ENCODE data around the gene SRPK2. TPM values are rescaled to one million over a fixed set of nuclear protein-coding genes. Genes with fewer than 3 reads are reported as not detected.
"Not testable (repeated sequence)": the region's sequence is repeated elsewhere in the genome, so short reads cannot be mapped to it uniquely, and the experiment has no call there.

Gene SRPK2
- total RNA-seq, 1 experiment from 2014 or later = 56.9 TPM

GRCh38 chr7:105267244-105267643, 121.5 kb downstream of the SRPK2 start:
- H3K36me3 ChIP-seq = no peaks in the 10 kb centered on the region
- H3K9me3 ChIP-seq = no peaks in the 10 kb centered on the region
- no peaks in the 10 kb centered on the region for H3K27me3 ChIP-seq
- H3K4me3 ChIP-seq = peak overlapping the region; percentile 43; the same call in 1 of the 2 replicates
- no peak for DNase-seq

- H3K4me3 ChIP-seq = no peak overlapping the region
- no peaks in the 10 kb centered on the region for H3K36me3 ChIP-seq
- peaks cover 2% of the 10 kb centered on the region; the same call in 1 of the 2 replicates for H3K9me3 ChIP-seq
- no peaks in the 10 kb centered on the region for H3K27me3 ChIP-seq
- DNase-seq = no peak
Observed at GRCh38 chr7:105264707-105265106, 124.0 kb downstream of the SRPK2 start.

GRCh38 chr7:105261689-105262088, 127.0 kb downstream of the SRPK2 start:
- no peak for DNase-seq
- Histone ChIP-seq H3K36me3 (no peaks in the 10 kb centered on the region), H3K9me3 (peaks cover 2% of the 10 kb centered on the region; the same call in 1 of the 2 replicates), H3K4me3 (no peak overlapping the region), H3K27me3 (no peaks in the 10 kb centered on the region)

DNA sequence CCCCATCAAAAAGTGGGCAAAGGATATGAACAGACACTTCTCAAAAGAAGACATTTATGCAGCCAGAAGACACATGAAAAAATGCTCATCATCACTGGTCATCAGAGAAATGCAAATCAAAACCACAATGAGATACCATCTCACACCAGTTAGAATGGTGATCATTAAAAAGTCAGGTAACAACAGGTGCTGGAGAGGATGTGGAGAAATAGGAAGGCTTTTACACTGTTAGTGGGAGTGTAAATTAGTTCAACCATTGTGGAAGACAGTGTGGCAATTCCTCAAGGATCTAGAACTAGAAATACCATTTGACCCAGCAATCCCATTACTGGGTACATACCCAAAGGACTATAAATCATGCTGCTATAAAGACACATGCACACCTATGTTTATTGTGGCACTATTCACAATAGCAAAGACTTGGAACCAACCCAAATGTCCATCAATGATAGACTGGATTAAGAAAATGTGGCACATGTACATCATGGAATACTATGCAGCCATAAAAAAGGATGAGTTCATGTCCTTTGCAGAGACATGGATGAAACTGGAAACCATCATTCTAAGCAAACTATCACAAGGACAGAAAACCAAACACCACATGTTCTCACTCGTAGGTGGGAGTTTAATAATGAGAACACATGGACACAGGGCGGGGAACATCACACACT, 128.4 kb downstream of the SRPK2 start:
- not testable (repeated sequence) for H3K4me3 ChIP-seq, H3K36me3 ChIP-seq, DNase-seq, H3K9me3 ChIP-seq, H3K27me3 ChIP-seq

DNA sequence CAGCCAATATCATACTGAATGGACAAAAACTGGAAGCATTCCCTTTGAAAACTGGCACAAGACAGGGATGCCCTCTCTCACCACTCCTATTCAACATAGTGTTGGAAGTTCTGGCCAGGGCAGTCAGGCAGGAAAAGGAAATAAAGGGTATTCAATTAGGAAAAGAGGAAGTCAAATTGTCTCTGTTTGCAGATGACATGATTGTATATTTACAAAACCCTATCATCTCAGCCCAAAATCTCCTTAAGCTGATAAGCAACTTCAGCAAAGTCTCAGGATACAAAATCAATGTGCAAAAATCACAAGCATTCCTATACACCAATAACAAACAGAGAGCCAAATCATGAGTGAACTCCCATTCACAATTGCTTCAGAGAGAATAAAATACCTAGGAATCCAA, 129.8 kb downstream of the SRPK2 start:
- H3K4me3 ChIP-seq, H3K36me3 ChIP-seq, DNase-seq, H3K9me3 ChIP-seq, H3K27me3 ChIP-seq: not testable (repeated sequence)

DNA sequence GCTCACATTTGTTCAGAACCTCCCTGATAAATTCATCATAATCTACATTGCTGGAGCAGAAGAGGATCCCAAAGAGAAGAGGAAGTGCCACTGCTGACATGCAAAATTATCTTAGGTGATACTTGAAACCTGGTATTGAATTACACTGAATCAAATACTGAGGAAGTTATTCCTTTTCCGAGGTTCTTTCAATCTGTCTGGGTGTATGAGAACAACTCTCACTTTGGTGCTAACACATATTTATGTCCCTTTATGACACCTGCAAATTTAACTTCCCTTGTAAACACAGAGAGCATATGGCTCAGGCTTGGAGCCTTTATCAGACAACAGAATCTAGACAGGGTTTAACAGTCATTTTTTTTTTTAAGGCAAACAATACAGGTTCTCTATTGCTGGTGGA, 131.4 kb downstream of the SRPK2 start:
- Histone ChIP-seq H3K36me3 (no peaks in the 10 kb centered on the region), H3K9me3 (peaks cover 2% of the 10 kb centered on the region; the same call in 1 of the 2 replicates), H3K27me3 (no peaks in the 10 kb centered on the region), H3K4me3 (no peak overlapping the region)
- no peak for DNase-seq

DNA sequence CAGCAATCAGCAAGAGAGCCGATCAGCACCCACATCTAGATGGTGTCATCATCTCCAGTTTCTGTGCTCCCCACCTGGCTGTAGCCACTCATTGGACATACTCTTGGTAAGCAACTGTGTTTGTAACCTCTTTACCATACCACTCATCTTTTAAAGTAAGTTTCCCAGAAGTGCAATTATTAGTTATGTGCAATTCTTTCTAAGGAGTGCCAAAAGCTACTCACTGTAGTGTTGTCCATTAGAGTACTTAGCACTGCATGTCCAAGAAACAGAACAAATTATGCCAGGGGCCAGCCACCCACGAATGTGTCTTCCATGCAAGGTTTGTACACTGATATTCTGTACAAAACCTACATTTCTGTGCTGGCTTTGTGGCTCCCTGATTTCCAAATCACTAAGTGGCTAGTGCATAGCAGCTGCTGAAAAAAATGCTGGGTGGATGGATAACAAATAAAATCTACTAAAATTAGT, 131.9 kb downstream of the SRPK2 start:
- no peaks in the 10 kb centered on the region for H3K27me3 ChIP-seq
- H3K4me3 ChIP-seq = no peak overlapping the region
- no peaks in the 10 kb centered on the region for H3K36me3 ChIP-seq
- peaks cover 2% of the 10 kb centered on the region; the same call in 1 of the 2 replicates for H3K9me3 ChIP-seq
- no peak for DNase-seq

DNA sequence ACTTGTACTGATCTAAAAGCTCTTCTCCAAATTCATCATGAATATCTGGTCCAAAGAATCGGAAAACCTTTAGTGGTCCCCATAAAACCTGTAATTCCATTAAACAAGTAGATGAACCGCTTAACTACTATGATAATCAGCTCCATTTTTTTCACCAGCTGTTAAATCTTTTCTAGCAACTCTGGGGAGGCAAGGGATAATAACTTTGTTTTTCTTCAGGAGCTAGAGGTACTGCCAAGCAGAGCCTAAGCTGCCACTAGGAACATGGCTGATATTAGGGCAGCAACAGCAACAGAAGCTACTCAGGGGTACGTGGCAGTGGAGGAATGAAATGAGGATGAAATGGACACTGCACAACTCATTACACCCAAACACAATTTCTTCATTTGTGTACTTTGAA, 138.0 kb downstream of the SRPK2 start:
- no peak overlapping the region for H3K4me3 ChIP-seq
- no peak for DNase-seq
- no peaks in the 10 kb centered on the region for H3K27me3 ChIP-seq
- H3K36me3 ChIP-seq = no peaks in the 10 kb centered on the region
- H3K9me3 ChIP-seq = no peaks in the 10 kb centered on the region

- no peak overlapping the region for H3K4me3 ChIP-seq
- no peaks in the 10 kb centered on the region for H3K9me3 ChIP-seq
- no peak for DNase-seq
- H3K27me3 ChIP-seq = no peaks in the 10 kb centered on the region
- H3K36me3 ChIP-seq = no peaks in the 10 kb centered on the region
Observed at GRCh38 chr7:105250239-105250638, 138.5 kb downstream of the SRPK2 start.

DNA sequence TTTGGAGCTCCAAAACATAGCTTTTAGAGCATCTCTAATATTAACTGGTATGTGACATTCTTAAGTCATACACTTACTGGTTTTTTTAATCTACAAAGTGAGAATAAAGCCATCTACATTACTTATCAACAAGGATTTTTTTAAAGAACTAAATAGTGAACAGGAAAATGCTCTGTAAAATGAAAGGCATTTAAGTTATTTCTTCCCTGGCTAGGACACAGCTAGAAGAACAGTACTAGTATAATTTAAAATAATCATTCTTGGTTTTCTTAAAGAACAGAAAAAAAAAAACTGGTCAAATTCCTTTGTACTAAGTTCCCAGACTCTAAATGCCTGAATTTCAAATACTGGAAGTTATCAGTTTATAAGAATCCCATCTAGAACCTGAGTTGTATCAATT, 139.5 kb downstream of the SRPK2 start:
- no peaks in the 10 kb centered on the region for H3K9me3 ChIP-seq

DNA sequence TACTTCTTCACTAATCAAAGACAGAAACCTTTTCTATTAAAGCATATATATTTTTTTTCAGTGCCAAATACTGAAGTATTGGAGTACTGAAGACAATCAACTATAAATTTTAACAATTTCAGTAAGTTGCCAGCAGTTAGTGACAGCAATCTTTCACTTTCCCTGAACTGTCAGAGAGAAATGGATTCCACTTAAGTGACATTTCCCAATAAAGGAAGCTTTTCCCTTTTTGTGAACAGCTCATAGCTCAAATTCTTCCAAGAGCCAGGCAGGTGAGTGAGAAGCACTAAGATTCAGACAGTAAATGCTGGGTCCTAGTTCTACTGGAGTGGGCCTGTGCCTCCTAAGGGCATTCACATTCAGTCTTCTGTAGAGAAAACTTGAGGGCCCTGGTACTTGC, 142.0 kb downstream of the SRPK2 start:
- DNase-seq = no peak
- H3K36me3 ChIP-seq = no peaks in the 10 kb centered on the region
- no peaks in the 10 kb centered on the region for H3K27me3 ChIP-seq
- H3K9me3 ChIP-seq = no peaks in the 10 kb centered on the region
- no peak overlapping the region for H3K4me3 ChIP-seq

More for the DNA sequence above, 139.5 kb downstream of the SRPK2 start:
- DNase-seq = no peak
- no peaks in the 10 kb centered on the region for H3K27me3 ChIP-seq
- H3K36me3 ChIP-seq = no peaks in the 10 kb centered on the region
- H3K4me3 ChIP-seq = no peak overlapping the region

DNA sequence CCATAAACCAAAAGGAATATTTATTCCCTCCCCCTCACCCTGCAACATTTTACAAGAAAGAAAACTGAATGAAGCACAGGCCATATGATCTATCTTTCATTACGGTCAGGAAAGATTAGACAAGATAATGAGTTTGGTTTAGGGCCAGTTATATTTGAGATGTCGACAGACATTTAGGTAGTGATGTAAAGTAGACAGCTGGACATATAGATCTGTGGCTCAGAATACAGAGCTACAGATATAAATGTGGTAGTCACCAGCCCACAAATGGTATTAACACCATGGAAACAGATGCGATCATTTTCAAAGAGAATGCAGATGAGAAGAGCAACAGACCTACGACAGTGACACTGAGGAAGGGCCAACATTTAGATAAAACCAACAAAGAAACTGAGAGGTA, 142.5 kb downstream of the SRPK2 start:
- DNase-seq = no peak
- no peak overlapping the region for H3K4me3 ChIP-seq
- no peaks in the 10 kb centered on the region for H3K9me3 ChIP-seq
- no peaks in the 10 kb centered on the region for H3K27me3 ChIP-seq
- H3K36me3 ChIP-seq = no peaks in the 10 kb centered on the region

DNA sequence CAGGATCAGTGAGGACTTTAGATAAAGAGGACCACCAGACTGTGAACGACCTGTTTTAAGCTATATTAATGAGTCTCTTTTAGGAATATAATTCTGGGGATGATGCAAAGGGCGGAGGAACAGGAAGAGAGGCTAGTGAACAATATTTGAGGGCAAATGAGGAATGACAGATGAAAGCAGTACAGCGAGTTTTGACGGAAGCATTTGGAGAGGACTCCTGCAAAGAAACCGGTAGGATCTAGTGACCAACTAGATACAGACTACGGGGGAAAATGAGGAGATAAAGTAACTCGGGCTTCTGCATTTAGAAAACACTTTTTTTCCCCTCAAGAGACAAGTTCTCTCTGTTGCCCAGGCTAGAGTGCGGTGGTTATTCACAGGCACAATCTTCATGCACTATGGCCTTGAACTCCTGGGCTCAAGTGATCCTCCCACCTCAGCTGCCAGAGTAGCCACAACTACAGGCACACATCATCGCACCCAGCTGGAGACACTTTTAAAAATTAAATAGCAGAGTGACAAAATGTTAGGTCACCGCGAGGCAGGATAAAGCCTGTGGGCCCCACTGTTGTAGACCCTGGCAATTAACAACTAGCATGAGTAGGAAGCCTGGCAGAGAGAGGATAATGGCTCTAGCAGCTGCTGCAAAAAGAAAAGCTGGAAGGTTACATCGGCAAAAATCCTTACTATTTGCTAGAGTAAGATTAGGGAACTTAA, 143.2 kb downstream of the SRPK2 start:
- peak; percentile 23 for DNase-seq
- no peak overlapping the region for H3K4me3 ChIP-seq
- no peaks in the 10 kb centered on the region for H3K9me3 ChIP-seq
- H3K27me3 ChIP-seq = no peaks in the 10 kb centered on the region
- H3K36me3 ChIP-seq = no peaks in the 10 kb centered on the region

DNA sequence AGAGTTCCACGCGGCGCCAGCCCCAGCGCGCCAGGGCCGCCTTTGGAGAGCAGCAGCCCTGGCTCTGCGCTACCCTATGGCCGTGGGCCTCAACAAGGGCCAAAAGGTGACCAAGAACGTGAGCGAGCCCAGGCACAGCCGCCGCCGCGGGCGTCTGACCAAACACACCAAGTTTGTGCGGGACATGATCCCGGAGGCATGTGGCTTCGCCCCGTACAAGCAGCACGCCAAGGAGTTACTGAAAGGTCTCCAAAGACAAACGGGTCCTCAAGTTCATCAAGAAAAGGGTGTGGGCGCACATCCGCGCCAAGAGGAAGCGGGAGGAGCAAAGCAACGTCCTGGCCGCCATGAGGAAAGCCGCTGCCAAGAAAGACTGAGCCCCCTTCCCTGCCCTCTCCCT, 144.1 kb downstream of the SRPK2 start:
- H3K36me3 ChIP-seq = no peaks in the 10 kb centered on the region
- DNase-seq = no peak
- H3K4me3 ChIP-seq = no peak overlapping the region
- H3K9me3 ChIP-seq = no peaks in the 10 kb centered on the region
- H3K27me3 ChIP-seq = no peaks in the 10 kb centered on the region

GRCh38 chr7:105241198-105241597, 147.5 kb downstream of the SRPK2 start:
- H3K27me3 ChIP-seq = no peaks in the 10 kb centered on the region
- H3K4me3 ChIP-seq = no peak overlapping the region
- DNase-seq = no peak
- no peaks in the 10 kb centered on the region for H3K36me3 ChIP-seq
- no peaks in the 10 kb centered on the region for H3K9me3 ChIP-seq

GRCh38 chr7:105238198-105238765, 150.4 kb downstream of the SRPK2 start:
- DNase-seq = no peak

GRCh38 chr7:105234886-105235285, 153.8 kb downstream of the SRPK2 start:
- no peaks in the 10 kb centered on the region for H3K36me3 ChIP-seq
- no peak for DNase-seq
- no peak overlapping the region for H3K4me3 ChIP-seq
- H3K9me3 ChIP-seq = no peaks in the 10 kb centered on the region
- no peaks in the 10 kb centered on the region for H3K27me3 ChIP-seq

More at GRCh38 chr7:105238198-105238765, 150.4 kb downstream of the SRPK2 start:
- no peaks in the 10 kb centered on the region for H3K27me3 ChIP-seq
- no peaks in the 10 kb centered on the region for H3K36me3 ChIP-seq
- no peak overlapping the region for H3K4me3 ChIP-seq
- no peaks in the 10 kb centered on the region for H3K9me3 ChIP-seq
